ENCODE results near the gene SOBP.

DNA sequence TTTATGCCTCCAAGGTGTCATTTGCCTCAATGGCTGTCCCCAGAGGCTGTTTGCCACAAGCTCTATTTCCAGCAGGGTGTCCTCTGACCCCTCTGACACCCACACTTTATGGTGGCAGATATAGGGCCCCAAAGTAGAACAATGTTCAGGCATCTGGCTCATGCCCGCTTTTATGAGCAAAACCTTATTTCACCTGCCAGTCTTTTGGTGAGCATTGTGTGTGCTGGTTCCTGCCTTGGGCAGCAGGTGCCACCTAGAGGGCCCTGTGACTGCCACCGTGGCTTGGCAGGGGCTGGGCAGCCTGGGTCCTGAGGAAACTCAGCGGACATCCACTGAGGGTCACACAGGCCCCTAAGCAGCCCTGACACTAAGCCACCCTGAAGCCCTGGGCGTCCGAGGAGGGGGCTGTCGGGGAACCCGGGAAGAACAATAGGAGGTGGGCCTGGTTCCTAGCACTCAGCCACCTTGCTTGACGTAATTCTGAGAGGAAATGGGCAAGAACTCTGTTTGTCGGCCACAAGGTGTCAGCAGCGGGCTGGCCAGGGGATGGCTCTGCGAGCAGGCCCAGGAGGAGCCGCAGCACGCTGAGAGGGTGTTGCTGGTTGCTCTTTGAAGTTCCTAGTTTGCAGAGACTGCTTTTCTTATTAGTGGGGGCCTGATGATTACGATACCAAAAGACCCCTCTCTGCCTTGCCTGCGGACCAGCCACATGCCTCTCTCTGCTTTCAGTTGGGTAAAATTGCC is 185.2 kb downstream of the SOBP start:
- TF ChIP-seq, protein P1, sequence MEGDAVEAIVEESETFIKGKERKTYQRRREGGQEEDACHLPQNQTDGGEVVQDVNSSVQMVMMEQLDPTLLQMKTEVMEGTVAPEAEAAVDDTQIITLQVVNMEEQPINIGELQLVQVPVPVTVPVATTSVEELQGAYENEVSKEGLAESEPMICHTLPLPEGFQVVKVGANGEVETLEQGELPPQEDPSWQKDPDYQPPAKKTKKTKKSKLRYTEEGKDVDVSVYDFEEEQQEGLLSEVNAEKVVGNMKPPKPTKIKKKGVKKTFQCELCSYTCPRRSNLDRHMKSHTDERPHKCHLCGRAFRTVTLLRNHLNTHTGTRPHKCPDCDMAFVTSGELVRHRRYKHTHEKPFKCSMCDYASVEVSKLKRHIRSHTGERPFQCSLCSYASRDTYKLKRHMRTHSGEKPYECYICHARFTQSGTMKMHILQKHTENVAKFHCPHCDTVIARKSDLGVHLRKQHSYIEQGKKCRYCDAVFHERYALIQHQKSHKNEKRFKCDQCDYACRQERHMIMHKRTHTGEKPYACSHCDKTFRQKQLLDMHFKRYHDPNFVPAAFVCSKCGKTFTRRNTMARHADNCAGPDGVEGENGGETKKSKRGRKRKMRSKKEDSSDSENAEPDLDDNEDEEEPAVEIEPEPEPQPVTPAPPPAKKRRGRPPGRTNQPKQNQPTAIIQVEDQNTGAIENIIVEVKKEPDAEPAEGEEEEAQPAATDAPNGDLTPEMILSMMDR (IDR thresholded peaks at IDR 0.05 in 8 of 11, conservative IDR thresholded peaks at IDR 0.05 in 3 of 11), result peak; percentile 70 to 93 (median 88)
- TF ChIP-seq POLR2A (IDR thresholded peaks at IDR 0.05), result no peak
- TF ChIP-seq POLR2AphosphoS5 (IDR thresholded peaks at IDR 0.05), result peak; percentile 53 to 68 (median 58)
